Retina (tissue), 1 donor: Measurements from ENCODE around the gene ST14.

Source experiments
- DNase-seq: peaks from one replicate; pipeline ENCODE4 v3.0.0-alpha.2; 2016

ST14 gene

GRCh38 chr11:130137999-130138398, 21.6 kb upstream of the ST14 start:
- no peak for DNase-seq

- no peak for DNase-seq
These were observed 20.2 kb upstream of the ST14 start for GRCh38 chr11:130139401-130139800.

GRCh38 chr11:130141561-130142341, 17.8 kb upstream of the ST14 start:
- DNase-seq, result no peak

- no peak for DNase-seq
These were observed 15.4 kb upstream of the ST14 start for GRCh38 chr11:130144141-130144540.

- no peak for DNase-seq
These were observed 14.7 kb upstream of the ST14 start for GRCh38 chr11:130144861-130145281.

GRCh38 chr11:130145311-130145812, 14.2 kb upstream of the ST14 start:
- DNase-seq, result no peak

GRCh38 chr11:130145975-130146776, 13.4 kb upstream of the ST14 start:
- no peak for DNase-seq

GRCh38 chr11:130146796-130147195, 12.8 kb upstream of the ST14 start:
- no peak for DNase-seq

- DNase-seq, result no peak
These were observed 10.7 kb upstream of the ST14 start for GRCh38 chr11:130148796-130149326.

GRCh38 chr11:130150790-130151189, 8.8 kb upstream of the ST14 start:
- no peak for DNase-seq

GRCh38 chr11:130151196-130151595, 8.4 kb upstream of the ST14 start:
- DNase-seq, result no peak

GRCh38 chr11:130156108-130157022, 3.2 kb upstream of the ST14 start:
- DNase-seq, result no peak

GRCh38 chr11:130157101-130157500, 2.5 kb upstream of the ST14 start:
- no peak for DNase-seq

- no peak for DNase-seq
These were observed 1.7 kb upstream of the ST14 start for GRCh38 chr11:130157840-130158239.

- DNase-seq, result no peak
These were observed 443 bp upstream of the ST14 start for GRCh38 chr11:130159139-130159538.

- no peak for DNase-seq
These were observed 1.0 kb downstream of the ST14 start for GRCh38 chr11:130160498-130161155.

- DNase-seq, result no peak
These were observed 2.0 kb downstream of the ST14 start for GRCh38 chr11:130161441-130162145.

GRCh38 chr11:130162733-130163132, 3.2 kb downstream of the ST14 start:
- no peak for DNase-seq

- DNase-seq, result no peak
These were observed 4.0 kb downstream of the ST14 start for GRCh38 chr11:130163346-130164220.

- DNase-seq, result no peak
These were observed 4.6 kb downstream of the ST14 start for GRCh38 chr11:130164221-130164570.
